H1 (cell line): ENCODE measurements around the gene MGMT. TPM values are rescaled to one million over a fixed set of nuclear protein-coding genes. Genes with fewer than 3 reads are reported as not detected.

Experiments
- BACH1 ChIP-seq: IDR thresholded peaks from 2 replicates; pipeline ENCODE4 v1.6.1; 2012; ENCODE audit warnings: low read length, improper control_type of control experiment
- CHD7 ChIP-seq: fragments of 300-600 bp; sonication (generic); IDR thresholded peaks from 2 replicates; pipeline ENCODE4 v1.7.1; 2012; ENCODE audit warnings: low read length, moderate library complexity, mild to moderate bottlenecking, inconsistent platforms; ENCODE audit not compliant: insufficient replicate concordance
- SIX5 ChIP-seq: IDR thresholded peaks from 2 replicates; pipeline ENCODE4 v1.6.1; 2011; ENCODE audit warnings: mild to moderate bottlenecking, low read depth, low read length
- YY1 ChIP-seq: IDR thresholded peaks from 2 replicates; pipeline ENCODE4 v1.6.1; 2011; ENCODE audit warnings: low read depth, mild to moderate bottlenecking, low read length
- polyA plus RNA-seq, 7 experiments: library from polyadenylated mRNA; depleted of rRNA in 3 of 7; stranded (reverse) in 5 of 7; unstranded in 2 of 7; fragments of >200 nt in 5 of 7; fragments of 200-250 nt in 2 of 7; gene quantifications; 1 replicate in 5 of 7; 2 replicates in 1 of 7; 4 replicates in 1 of 7; pipeline versions ENCODE4 v1.2.1 to v1.2.3, GENCODE V29; 2011 to 2013; ENCODE audit warnings: missing spikeins in 2 of 7, mixed read lengths in 2 of 7
- total RNA-seq: library from RNA; stranded (reverse); fragmentation: NEBNext Ultra II Directional; extraction: Animal tissue kit (Norgen Biotek cat#: 25700); gene quantifications from 2 replicates; pipeline ENCODE4 v1.2.1, GENCODE V29; 2021

Gene MGMT
- total and polyA plus RNA-seq, 2 of the 8 experiments (the other 6 are each of a cell fraction or from before 2014, with no cell fraction given), result 9.9 to 10.7 TPM

- no peak for TF ChIP-seq CHD7
- no peak for TF ChIP-seq SIX5
- TF ChIP-seq BACH1, result no peak
- no peak for TF ChIP-seq YY1
Measured at GRCh38 chr10:129765664-129766550, 298.9 kb downstream of the MGMT start (continued).
